ENCODE data around the gene CLDN22.
"Not testable (repeated sequence)": the region's sequence is repeated elsewhere in the genome, so short reads cannot be mapped to it uniquely, and the experiment has no call there.

Gene CLDN22

DNA sequence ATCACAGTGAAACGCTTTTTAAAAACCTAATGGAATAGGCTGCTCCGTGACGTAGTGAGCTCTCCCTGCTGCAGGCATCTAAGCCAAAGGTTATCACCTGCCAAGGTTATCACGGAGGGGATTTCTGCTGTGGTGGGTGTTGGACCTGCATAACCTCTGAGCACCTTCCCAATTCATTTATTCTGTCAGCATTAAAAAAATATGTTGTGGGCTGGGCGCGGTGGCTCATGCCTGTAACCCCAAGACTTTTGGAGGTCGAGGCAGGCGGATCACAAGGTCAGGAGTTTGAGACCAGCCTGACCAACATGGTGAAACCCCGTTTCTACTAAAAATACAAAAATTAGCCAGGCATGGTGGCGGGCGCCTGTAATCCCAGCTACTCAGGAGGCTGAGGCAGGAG is 4.0 kb upstream of the CLDN22 start:
- H3K27me3 ChIP-seq (ENCODE audit: insufficient read depth, low read length); H2AFZ ChIP-seq (ENCODE audit: low read depth, low read length); H3K4me3 ChIP-seq (ENCODE audit: low read length); H3K9me3 ChIP-seq (ENCODE audit: low read length); H3K4me1 ChIP-seq (ENCODE audit: insufficient read depth, low read length); H3K36me3 ChIP-seq (ENCODE audit: insufficient read depth, low read length): not testable (repeated sequence)

DNA sequence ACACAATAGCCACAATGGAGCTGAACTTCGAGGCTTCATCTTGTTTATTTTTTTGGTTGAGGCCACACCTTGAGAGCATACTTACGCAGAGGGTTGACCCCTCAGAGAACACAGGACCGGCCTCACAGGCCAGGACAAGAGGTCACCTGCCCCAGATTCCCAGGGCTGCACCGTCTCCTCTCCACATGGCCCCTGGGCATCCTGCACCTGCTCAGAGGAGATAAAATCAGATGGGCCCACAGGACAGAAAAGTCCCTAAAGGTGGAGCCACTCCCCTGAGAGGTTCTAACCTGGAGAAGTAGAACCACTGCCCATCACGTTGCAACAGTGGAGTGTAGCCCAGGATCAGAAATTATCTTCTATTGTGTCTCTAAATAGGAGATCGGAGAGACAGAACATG is 3.2 kb upstream of the CLDN22 start:
- H3K4me1 ChIP-seq (ENCODE audit: insufficient read depth, low read length): no peaks in the 10 kb centered on the region
- no peak overlapping the region for H2AFZ ChIP-seq (ENCODE audit: low read depth, low read length)
- H3K4me3 ChIP-seq (ENCODE audit: low read length): no peak overlapping the region
- H3K27me3 ChIP-seq (ENCODE audit: insufficient read depth, low read length): no peaks in the 10 kb centered on the region
- H3K9me3 ChIP-seq (ENCODE audit: low read length): peaks cover 2% of the 10 kb centered on the region
- no peaks in the 10 kb centered on the region for H3K36me3 ChIP-seq (ENCODE audit: insufficient read depth, low read length)

DNA sequence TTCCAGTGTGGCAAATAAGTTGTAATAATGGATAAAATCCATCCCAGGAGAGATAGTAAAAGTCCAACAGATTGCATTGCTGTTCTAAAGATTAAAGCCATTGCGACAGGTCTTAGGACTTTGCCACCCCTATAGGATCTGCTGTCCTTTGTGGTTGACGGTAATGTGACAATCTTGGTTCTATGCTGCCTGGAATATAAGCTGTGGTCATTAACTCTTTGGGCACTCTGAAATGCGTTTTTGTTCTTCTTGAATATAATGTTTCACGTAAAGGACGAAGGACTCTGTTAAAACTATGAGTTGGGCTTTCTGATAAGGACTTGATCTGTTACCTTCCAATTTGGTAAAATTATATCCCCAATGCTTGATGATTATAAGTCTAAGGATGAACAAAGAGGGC is 2.2 kb upstream of the CLDN22 start, which contains the start of gene CLDN24:
CLDN24 (minus strand) TSS at position 101 of the 400 bp plus-strand sequence; CDS start at position 101, 0 bp downstream.
- Histone ChIP-seq H3K4me3 (ENCODE audit: low read length) (no peak within 1 kb of the TSS), H3K27me3 (ENCODE audit: insufficient read depth, low read length) (no peaks in the 10 kb centered on the region), H2AFZ (ENCODE audit: low read depth, low read length) (no peak within 1 kb of the TSS), H3K9me3 (ENCODE audit: low read length) (peaks cover 2% of the 10 kb centered on the region), H3K36me3 (ENCODE audit: insufficient read depth, low read length) (no peaks in the 10 kb centered on the region), H3K4me1 (ENCODE audit: insufficient read depth, low read length) (no peaks in the 10 kb centered on the region)

DNA sequence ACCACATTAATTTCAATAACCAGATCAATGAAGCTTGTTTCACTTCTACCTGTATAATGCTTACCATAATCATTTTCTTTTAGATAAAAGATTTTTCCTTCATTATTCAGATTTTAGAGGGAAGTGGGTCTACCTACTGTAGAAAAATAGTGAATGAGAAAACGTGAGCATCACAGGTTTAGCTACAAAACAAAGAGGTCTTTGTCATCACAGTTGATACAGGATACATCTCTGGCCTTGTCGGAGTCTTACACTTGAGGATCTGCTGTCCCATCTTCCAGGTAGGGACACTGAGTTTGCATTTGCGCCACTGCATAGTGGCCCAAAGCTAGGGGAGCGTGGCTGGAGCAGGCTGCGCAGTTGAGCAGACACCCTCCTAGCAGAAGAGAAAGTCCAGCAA is 1.4 kb upstream of the CLDN22 start:
- Histone ChIP-seq H3K4me1 (ENCODE audit: insufficient read depth, low read length) (no peaks in the 10 kb centered on the region), H3K27me3 (ENCODE audit: insufficient read depth, low read length) (no peaks in the 10 kb centered on the region), H3K9me3 (ENCODE audit: low read length) (no peaks in the 10 kb centered on the region), H3K4me3 (ENCODE audit: low read length) (no peak overlapping the region), H2AFZ (ENCODE audit: low read depth, low read length) (no peak overlapping the region), H3K36me3 (ENCODE audit: insufficient read depth, low read length) (no peaks in the 10 kb centered on the region)

DNA sequence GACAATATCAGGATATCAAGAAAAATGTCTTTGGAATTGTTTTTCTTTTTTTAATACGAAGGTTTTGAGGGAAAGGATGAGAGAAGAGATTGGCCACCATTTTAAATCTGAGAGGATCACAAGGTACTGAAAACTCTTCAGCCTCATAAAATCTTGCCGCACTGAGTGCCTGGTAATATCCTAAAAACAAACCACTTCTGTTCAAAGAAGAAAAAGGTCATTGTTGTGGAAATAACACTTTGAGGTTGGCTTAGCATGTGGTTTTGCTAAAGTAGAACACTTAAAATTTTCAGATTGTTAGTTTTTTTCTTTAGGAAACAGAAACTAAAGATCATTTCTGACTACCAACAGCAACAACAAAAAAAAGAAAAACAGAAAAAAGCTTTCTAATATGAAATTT is 1.0 kb upstream of the CLDN22 start:
- H3K4me3 ChIP-seq (ENCODE audit: low read length): no peak overlapping the region
- no peaks in the 10 kb centered on the region for H3K9me3 ChIP-seq (ENCODE audit: low read length)
- no peaks in the 10 kb centered on the region for H3K4me1 ChIP-seq (ENCODE audit: insufficient read depth, low read length)
- no peaks in the 10 kb centered on the region for H3K27me3 ChIP-seq (ENCODE audit: insufficient read depth, low read length)
- peaks cover under 1% of the 10 kb centered on the region for H3K36me3 ChIP-seq (ENCODE audit: insufficient read depth, low read length)
- no peak overlapping the region for H2AFZ ChIP-seq (ENCODE audit: low read depth, low read length)

DNA sequence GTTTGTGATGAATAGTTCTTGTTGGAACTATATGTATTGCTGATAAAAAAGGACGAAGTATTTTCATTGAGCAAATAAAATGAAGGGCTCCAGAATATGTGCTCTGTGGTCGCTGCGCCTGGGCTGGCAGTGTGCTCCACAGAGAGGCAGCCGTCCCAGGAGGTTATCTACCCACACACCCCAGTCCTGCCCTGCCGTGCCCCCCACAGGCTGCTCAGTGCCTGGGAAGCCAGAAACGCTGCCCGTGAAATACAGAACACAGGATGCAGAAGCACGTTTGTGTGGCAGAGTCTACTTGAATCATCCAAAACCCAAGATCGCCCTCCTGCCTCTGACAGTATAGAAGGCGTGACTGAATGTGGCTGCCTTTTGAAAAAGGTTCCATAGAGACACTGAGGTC is 1.4 kb downstream of the CLDN22 start:
- Histone ChIP-seq H3K27me3 (ENCODE audit: insufficient read depth, low read length) (no peaks in the 10 kb centered on the region), H3K36me3 (ENCODE audit: insufficient read depth, low read length) (peaks cover 17% of the 10 kb centered on the region), H3K4me1 (ENCODE audit: insufficient read depth, low read length) (no peaks in the 10 kb centered on the region), H2AFZ (ENCODE audit: low read depth, low read length) (no peak overlapping the region), H3K4me3 (ENCODE audit: low read length) (no peak overlapping the region), H3K9me3 (ENCODE audit: low read length) (no peaks in the 10 kb centered on the region)

DNA sequence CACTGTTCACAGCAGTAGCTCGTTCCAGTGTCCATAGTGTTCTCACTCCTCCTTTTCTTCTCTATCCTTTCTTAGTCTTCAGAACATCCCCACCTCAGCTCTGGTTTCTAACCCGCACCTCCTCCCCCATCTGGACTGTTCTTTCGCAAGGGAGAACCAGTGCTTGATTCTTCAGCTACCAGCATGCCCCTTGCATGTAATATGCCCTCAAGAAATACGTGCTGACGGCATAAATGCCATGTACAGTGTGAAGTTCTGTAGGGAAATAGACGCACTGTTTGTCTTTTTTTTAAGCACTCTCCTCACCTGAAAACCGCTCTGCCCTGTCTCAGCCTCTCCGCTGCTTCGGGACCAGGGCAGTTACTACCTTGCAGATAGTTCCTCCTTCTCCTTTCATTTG is 5.3 kb downstream of the CLDN22 start:
- H3K36me3 ChIP-seq (ENCODE audit: insufficient read depth, low read length): peaks cover 31% of the 10 kb centered on the region
- H3K27me3 ChIP-seq (ENCODE audit: insufficient read depth, low read length): no peaks in the 10 kb centered on the region
- H3K4me1 ChIP-seq (ENCODE audit: insufficient read depth, low read length): no peaks in the 10 kb centered on the region
- H3K4me3 ChIP-seq (ENCODE audit: low read length): no peak overlapping the region
- H2AFZ ChIP-seq (ENCODE audit: low read depth, low read length): no peak overlapping the region
- H3K9me3 ChIP-seq (ENCODE audit: low read length): no peaks in the 10 kb centered on the region

DNA sequence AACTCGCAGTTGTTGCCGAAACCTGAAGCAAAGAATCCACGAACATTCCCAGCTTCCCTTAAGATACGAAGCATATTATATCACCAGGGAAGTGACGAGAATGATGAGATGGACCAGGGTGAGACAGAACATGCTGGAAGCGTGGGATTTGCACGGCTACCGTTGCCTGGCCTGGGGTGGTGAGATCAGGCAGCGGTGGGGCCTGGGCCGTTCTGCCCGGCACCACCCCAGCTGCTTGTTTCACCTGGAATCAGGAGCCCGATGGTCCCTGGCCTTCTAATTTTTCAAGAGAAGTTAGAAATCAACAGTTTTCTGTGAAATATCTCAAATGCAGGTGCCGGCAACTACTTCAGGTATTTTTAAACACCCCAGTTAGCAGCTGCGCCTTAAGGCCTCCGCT is 5.7 kb downstream of the CLDN22 start:
- Histone ChIP-seq H3K4me1 (ENCODE audit: insufficient read depth, low read length) (no peaks in the 10 kb centered on the region), H3K9me3 (ENCODE audit: low read length) (no peaks in the 10 kb centered on the region), H2AFZ (ENCODE audit: low read depth, low read length) (no peak overlapping the region), H3K36me3 (ENCODE audit: insufficient read depth, low read length) (peaks cover 31% of the 10 kb centered on the region), H3K27me3 (ENCODE audit: insufficient read depth, low read length) (no peaks in the 10 kb centered on the region), H3K4me3 (ENCODE audit: low read length) (no peak overlapping the region)

DNA sequence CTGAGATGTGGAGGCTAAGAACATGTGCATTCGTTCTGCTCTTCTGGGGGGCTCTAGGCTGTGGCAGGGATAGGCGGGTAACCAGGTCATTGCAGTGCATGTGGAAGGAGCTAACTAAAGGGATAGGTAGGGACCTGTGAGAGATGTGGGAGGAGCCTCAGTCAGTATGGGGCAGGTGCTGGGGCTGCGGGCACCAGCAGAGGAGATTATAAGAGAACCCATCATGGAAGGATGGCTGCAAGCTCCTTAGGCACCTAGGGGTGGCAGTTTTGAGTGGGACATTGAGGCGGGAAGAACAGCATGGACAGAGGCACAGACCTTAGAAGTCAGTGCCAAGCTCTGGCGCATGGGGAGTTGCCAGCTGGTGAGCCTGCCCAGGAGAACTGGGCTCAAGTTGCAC is 7.2 kb downstream of the CLDN22 start:
- Histone ChIP-seq H3K27me3 (ENCODE audit: insufficient read depth, low read length) (no peaks in the 10 kb centered on the region), H2AFZ (ENCODE audit: low read depth, low read length) (no peak overlapping the region), H3K9me3 (ENCODE audit: low read length) (no peaks in the 10 kb centered on the region), H3K36me3 (ENCODE audit: insufficient read depth, low read length) (peaks cover 36% of the 10 kb centered on the region), H3K4me3 (ENCODE audit: low read length) (no peak overlapping the region), H3K4me1 (ENCODE audit: insufficient read depth, low read length) (no peaks in the 10 kb centered on the region)

DNA sequence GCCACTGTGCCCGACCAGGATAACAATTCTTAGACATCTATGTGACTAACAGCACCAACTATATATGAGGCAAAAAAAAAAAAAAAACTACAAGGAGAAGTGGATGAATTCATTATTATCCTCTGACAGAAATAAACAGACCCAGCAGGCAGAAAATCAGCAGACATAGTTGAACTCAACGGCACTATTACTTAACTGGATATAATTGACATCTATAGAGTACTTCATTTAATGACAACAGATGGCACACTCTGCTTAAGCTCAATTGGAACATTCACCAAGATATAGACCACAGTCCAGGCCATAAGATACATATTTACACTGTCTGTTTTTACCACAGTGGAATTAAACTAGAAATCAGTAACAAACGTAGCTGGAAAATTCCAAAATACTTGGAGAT is 13.3 kb downstream of the CLDN22 start:
- Histone ChIP-seq H3K4me1 (ENCODE audit: insufficient read depth, low read length) (no peaks in the 10 kb centered on the region), H3K36me3 (ENCODE audit: insufficient read depth, low read length) (peaks cover 7% of the 10 kb centered on the region), H3K27me3 (ENCODE audit: insufficient read depth, low read length) (no peaks in the 10 kb centered on the region), H3K4me3 (ENCODE audit: low read length) (no peak overlapping the region), H3K9me3 (ENCODE audit: low read length) (no peaks in the 10 kb centered on the region), H2AFZ (ENCODE audit: low read depth, low read length) (no peak overlapping the region)

DNA sequence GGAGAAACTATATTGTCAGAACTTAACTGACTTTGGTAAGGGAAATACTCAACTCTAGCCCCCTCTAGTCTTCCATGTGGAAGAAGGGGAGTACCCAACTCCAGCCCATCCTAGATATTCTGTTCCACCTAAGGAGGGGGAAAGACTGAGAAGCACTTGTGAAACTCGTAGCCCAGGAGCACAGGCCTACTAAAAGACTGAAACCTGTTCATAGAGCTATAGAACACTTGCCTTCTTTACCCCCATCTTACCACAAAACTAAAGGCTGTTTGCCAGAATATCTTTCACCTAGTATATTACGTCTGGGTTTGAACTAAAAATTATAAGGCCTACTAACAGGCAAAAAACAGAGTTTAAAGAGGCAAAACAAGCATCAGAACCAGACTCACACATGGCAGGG is 15.5 kb downstream of the CLDN22 start:
- Histone ChIP-seq H3K9me3 (ENCODE audit: low read length) (no peaks in the 10 kb centered on the region), H3K36me3 (ENCODE audit: insufficient read depth, low read length) (peaks cover 7% of the 10 kb centered on the region), H2AFZ (ENCODE audit: low read depth, low read length) (no peak overlapping the region), H3K27me3 (ENCODE audit: insufficient read depth, low read length) (no peaks in the 10 kb centered on the region), H3K4me1 (ENCODE audit: insufficient read depth, low read length) (peaks cover 8% of the 10 kb centered on the region), H3K4me3 (ENCODE audit: low read length) (no peak overlapping the region)

DNA sequence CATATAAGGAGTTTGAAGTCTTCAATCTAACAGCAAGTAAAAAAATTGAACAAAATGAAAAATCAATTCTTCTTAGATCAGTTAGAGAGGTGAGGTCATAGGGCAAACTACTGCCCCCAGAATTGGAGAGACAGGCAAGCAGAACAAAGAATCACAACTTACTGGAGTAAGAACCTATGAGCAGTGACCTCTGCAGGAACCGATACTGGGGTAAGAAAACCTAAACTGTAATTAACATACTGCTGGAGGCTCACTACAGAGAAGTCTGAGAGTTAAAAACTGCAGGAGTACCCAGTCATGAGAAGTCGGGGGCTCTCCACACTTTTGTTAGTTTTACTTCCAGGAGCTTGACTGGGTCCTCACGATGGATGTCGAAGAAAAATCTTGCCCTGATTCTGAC is 16.0 kb downstream of the CLDN22 start:
- no peak overlapping the region for H2AFZ ChIP-seq (ENCODE audit: low read depth, low read length)
- H3K36me3 ChIP-seq (ENCODE audit: insufficient read depth, low read length): peaks cover 7% of the 10 kb centered on the region
- no peak overlapping the region for H3K4me3 ChIP-seq (ENCODE audit: low read length)
- peaks cover 12% of the 10 kb centered on the region for H3K4me1 ChIP-seq (ENCODE audit: insufficient read depth, low read length)
- H3K27me3 ChIP-seq (ENCODE audit: insufficient read depth, low read length): no peaks in the 10 kb centered on the region
- H3K9me3 ChIP-seq (ENCODE audit: low read length): no peaks in the 10 kb centered on the region

DNA sequence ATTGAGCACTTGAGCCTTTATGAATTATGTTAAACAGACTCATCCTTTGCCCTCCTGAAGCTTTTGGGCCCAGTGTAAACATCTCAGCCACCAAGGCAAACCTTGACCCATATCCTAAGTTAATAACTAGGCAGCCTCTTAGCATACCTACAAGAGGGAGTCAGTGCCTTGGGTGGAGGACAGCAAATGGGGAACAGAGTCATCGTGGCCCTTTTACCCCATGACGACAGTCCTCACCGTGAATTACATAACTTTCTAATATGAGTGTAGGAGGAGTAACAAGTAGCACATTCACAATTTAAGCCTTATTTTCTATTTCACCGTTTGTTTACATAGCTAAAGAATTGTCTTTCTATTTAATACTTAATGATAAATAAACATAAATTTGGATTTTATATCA is 16.8 kb downstream of the CLDN22 start:
- peaks cover 13% of the 10 kb centered on the region for H3K4me1 ChIP-seq (ENCODE audit: insufficient read depth, low read length)
- no peaks in the 10 kb centered on the region for H3K9me3 ChIP-seq (ENCODE audit: low read length)
- no peak overlapping the region for H2AFZ ChIP-seq (ENCODE audit: low read depth, low read length)
- H3K36me3 ChIP-seq (ENCODE audit: insufficient read depth, low read length): peaks cover 5% of the 10 kb centered on the region
- no peaks in the 10 kb centered on the region for H3K27me3 ChIP-seq (ENCODE audit: insufficient read depth, low read length)
- no peak overlapping the region for H3K4me3 ChIP-seq (ENCODE audit: low read length)

DNA sequence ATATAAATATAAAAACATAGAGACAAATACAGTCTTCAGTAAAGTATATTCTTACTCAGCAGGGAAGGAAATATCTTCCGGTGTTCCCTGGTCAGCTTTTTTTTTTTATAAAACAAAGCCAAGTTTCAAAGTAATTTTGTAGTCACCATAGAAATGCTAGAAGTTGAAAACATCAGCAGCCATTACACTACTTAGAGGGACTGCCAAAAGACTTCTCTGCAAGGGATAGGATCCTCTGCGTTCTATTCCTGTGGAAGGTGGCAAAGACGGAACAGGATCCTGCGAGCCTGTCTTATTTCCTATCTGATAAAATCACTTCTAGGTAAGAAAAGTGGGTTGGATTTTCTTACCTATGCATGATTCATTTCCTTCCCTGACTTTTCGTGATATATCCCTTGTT is 19.4 kb downstream of the CLDN22 start:
- no peaks in the 10 kb centered on the region for H3K27me3 ChIP-seq (ENCODE audit: insufficient read depth, low read length)
- no peaks in the 10 kb centered on the region for H3K9me3 ChIP-seq (ENCODE audit: low read length)
- no peak overlapping the region for H3K4me3 ChIP-seq (ENCODE audit: low read length)
- peaks cover 15% of the 10 kb centered on the region for H3K4me1 ChIP-seq (ENCODE audit: insufficient read depth, low read length)
- H2AFZ ChIP-seq (ENCODE audit: low read depth, low read length): no peak overlapping the region
- peaks cover 11% of the 10 kb centered on the region for H3K36me3 ChIP-seq (ENCODE audit: insufficient read depth, low read length)
